Hematopoietic multipotent progenitor cell (in vitro differentiated cells): ENCODE measurements around the gene PREX1. TPM values are rescaled to one million over a fixed set of nuclear protein-coding genes. Genes with fewer than 3 reads are reported as not detected.
A peak's percentile ranks its signal among the peaks of the same experiment; 100 is the strongest.

ENCODE experiments used
- DNase-seq, 3 donors: peaks; one replicate each; pipeline ENCODE4 v3.0.0-alpha.2; 2011 to 2015; ENCODE audit warnings: low read depth in 2 of 3, low spot score in 2 of 3
- total RNA-seq: library from RNA; depleted of rRNA; stranded (reverse); fragments of >200 nt; gene quantifications from one replicate; pipeline ENCODE4 v1.2.3, GENCODE V29; 2012

PREX1 gene
- total RNA-seq, 1 donor, result 92.6 TPM

GRCh38 chr20:48687117-48687800 lies 140.5 kb downstream of the PREX1 start:
- DNase-seq, result no peak

GRCh38 chr20:48686238-48687116 lies 141.3 kb downstream of the PREX1 start:
- no peak for DNase-seq

GRCh38 chr20:48685300-48685699 lies 142.5 kb downstream of the PREX1 start:
- no peak for DNase-seq

- no peak for DNase-seq
These were observed 143.2 kb downstream of the PREX1 start for GRCh38 chr20:48684501-48685041.

GRCh38 chr20:48683467-48684175 lies 144.2 kb downstream of the PREX1 start:
- no peak for DNase-seq

GRCh38 chr20:48682529-48683363 lies 145.1 kb downstream of the PREX1 start:
- DNase-seq, result peak in 2 of 3 donors; percentile 18 to 48

GRCh38 chr20:48681873-48682426 lies 145.8 kb downstream of the PREX1 start:
- no peak for DNase-seq

- DNase-seq, result no peak
These were observed 146.5 kb downstream of the PREX1 start for GRCh38 chr20:48681201-48681872.

- no peak for DNase-seq
These were observed 147.1 kb downstream of the PREX1 start for GRCh38 chr20:48680650-48681049.

- no peak for DNase-seq
These were observed 148.2 kb downstream of the PREX1 start for GRCh38 chr20:48679599-48679998.

GRCh38 chr20:48679011-48679410 lies 148.8 kb downstream of the PREX1 start:
- DNase-seq, result no peak

- no peak for DNase-seq
These were observed 149.4 kb downstream of the PREX1 start for GRCh38 chr20:48678421-48678820.

GRCh38 chr20:48676795-48677460 lies 150.9 kb downstream of the PREX1 start:
- no peak for DNase-seq

GRCh38 chr20:48676125-48676524 lies 151.7 kb downstream of the PREX1 start:
- no peak for DNase-seq

GRCh38 chr20:48674461-48674860 lies 153.3 kb downstream of the PREX1 start:
- no peak for DNase-seq

GRCh38 chr20:48673507-48673906 lies 154.3 kb downstream of the PREX1 start:
- DNase-seq, result no peak

GRCh38 chr20:48672324-48672723 lies 155.5 kb downstream of the PREX1 start:
- no peak for DNase-seq

- no peak for DNase-seq
These were observed 156.7 kb downstream of the PREX1 start for GRCh38 chr20:48671141-48671540.
